HCT116 (cell line): ENCODE data around the gene FAH. TPM values are rescaled to one million over a fixed set of nuclear protein-coding genes. Genes with fewer than 3 reads are reported as not detected.

Experiments used
- ATAC-seq: fragments of 200-7000 bp; cut with Tn5 transposase; 2 replicates; pipeline ENCODE4 v1.9.1; 2020; ENCODE audit warnings: mild to moderate bottlenecking, moderate library complexity
- BruUV-seq: library from RNA; stranded (reverse); fragments of 400-500 nt; replicated peaks from 2 replicates; lab custom pipeline; 2021; lab: Mats Ljungman, UMichigan
- CTCF ChIA-PET: fragments of 300-600 bp; sonication (Branson Sonifier 250); formaldehyde crosslinking; loops from one replicate; lab custom pipeline; 2021; ENCODE audit warnings: antibody characterized with exemption; lab: Charles Lee
- POLR2A ChIA-PET: fragments of 300-600, 350-600 bp; sonication (Branson Sonifier 250); formaldehyde crosslinking; loops from one replicate; lab custom pipeline; 2021; ENCODE audit warnings: antibody characterized with exemption; lab: Charles Lee
- RAD21 ChIA-PET, 2 experiments: fragments of 300-600 bp; sonication (Branson Sonifier 250); formaldehyde crosslinking; loops; one replicate each; lab custom pipeline; 2023; ENCODE audit warnings: low total read pairs in 2 of 2; ENCODE audit not compliant: uncharacterized antibody in 2 of 2, unreplicated experiment in 2 of 2, low non-redundant PET in 1 of 2; lab: Charles Lee
- DNase-seq: peaks from one replicate; pipeline ENCODE4 v3.0.0-alpha.2; 2010; ENCODE audit warnings: low read depth, low spot score
- H2AFZ ChIP-seq: fragments of 200-600 bp; shearing (Covaris generic), sonication (generic); 2 replicates; pipeline ENCODE4 v1.6.1; 2017; ENCODE audit warnings: low read depth, mixed run types, mixed read lengths, antibody characterized with exemption, low read length; ENCODE audit not compliant: poor library complexity, severe bottlenecking
- H3K27ac ChIP-seq: 2 replicates; pipeline ENCODE4 v1.5.1; 2012; ENCODE audit warnings: low read depth, low read length
- H3K27me3 ChIP-seq: fragments of 200-600 bp; sonication (generic); 2 replicates; pipeline ENCODE4 v1.6.1; 2016; ENCODE audit warnings: mixed run types, low read length, mixed read lengths; ENCODE audit not compliant: insufficient read depth
- H3K36me3 ChIP-seq, 2 experiments: fragments of 200-500 bp in 1 of 2; fragments of 200-600 bp in 1 of 2; sonication (Bioruptor generic) in 1 of 2; sonication (generic) in 1 of 2; 2 replicates each; pipeline versions ENCODE4 v1.5.1 to v1.6.1; 2014 to 2016; ENCODE audit warnings: low read length in 2 of 2, inconsistent platforms in 1 of 2, mixed read lengths in 1 of 2, mixed run types in 1 of 2; ENCODE audit not compliant: insufficient read depth in 2 of 2, control insufficient read depth in 1 of 2
- H3K4me1 ChIP-seq, 2 experiments: fragments of 200-600 bp in 1 of 2; sonication (generic) in 1 of 2; 2 replicates each; pipeline versions ENCODE4 v1.5.1 to v1.6.1; 2012 to 2017; ENCODE audit warnings: low read length in 2 of 2, inconsistent platforms in 1 of 2, mild to moderate bottlenecking in 1 of 2, mixed read lengths in 1 of 2, mixed run types in 1 of 2, moderate library complexity in 1 of 2; ENCODE audit not compliant: insufficient read depth in 2 of 2, control insufficient read depth in 1 of 2
- H3K4me2 ChIP-seq: fragments of 200-600 bp; sonication (generic); 2 replicates; pipeline ENCODE4 v1.6.1; 2017; ENCODE audit warnings: mixed run types, low read length, mixed read lengths
- H3K4me3 ChIP-seq, 2 experiments: fragments of 200-600 bp in 1 of 2; sonication (generic) in 1 of 2; replicated peaks in 1 of 2; 2 replicates each; pipeline ENCODE4 v1.5.1; 2011 to 2016; ENCODE audit warnings: low read length in 2 of 2, control low read depth in 1 of 2, low read depth in 1 of 2, mild to moderate bottlenecking in 1 of 2, mixed read lengths in 1 of 2, mixed run types in 1 of 2
- H3K79me2 ChIP-seq: fragments of 200-600 bp; sonication (generic); 2 replicates; pipeline ENCODE4 v1.6.1; 2017; ENCODE audit warnings: mild to moderate bottlenecking, mixed run types, low read length, moderate library complexity, mixed read lengths; ENCODE audit not compliant: insufficient read depth
- H3K9ac ChIP-seq: fragments of 200-600 bp; sonication (generic); 2 replicates; pipeline ENCODE4 v1.6.1; 2016; ENCODE audit warnings: low read length, mixed read lengths
- H3K9me2 ChIP-seq: fragments of 200-600 bp; sonication (generic), shearing (Covaris generic); 2 replicates; pipeline ENCODE4 v1.6.1; 2017; ENCODE audit warnings: mixed run types, mild to moderate bottlenecking, moderate library complexity; ENCODE audit not compliant: insufficient read depth
- H3K9me3 ChIP-seq, 2 experiments: fragments of 200-500 bp in 1 of 2; fragments of 200-600 bp in 1 of 2; sonication (Bioruptor generic) in 1 of 2; sonication (generic) in 1 of 2; 2 replicates each; pipeline ENCODE4 v1.6.1; 2014 to 2017; ENCODE audit warnings: low read length in 2 of 2, mixed read lengths in 2 of 2, inconsistent platforms in 1 of 2, low read depth in 1 of 2, mild to moderate bottlenecking in 1 of 2, mixed run types in 1 of 2, moderate library complexity in 1 of 2; ENCODE audit not compliant: control insufficient read depth in 1 of 2, insufficient read depth in 1 of 2
- H4K20me1 ChIP-seq: fragments of 200-600 bp; sonication (generic), shearing (Covaris generic); 2 replicates; pipeline ENCODE4 v1.6.1; 2017; ENCODE audit warnings: mixed run types, mild to moderate bottlenecking, moderate library complexity; ENCODE audit not compliant: insufficient read depth
- CBX3 ChIP-seq: IDR thresholded peaks from 2 replicates; pipeline ENCODE4 v1.6.1; 2012; ENCODE audit warnings: low read depth
- CEBPB ChIP-seq: IDR thresholded peaks from 2 replicates; pipeline ENCODE4 v1.6.1; 2012; ENCODE audit warnings: low read depth
- ELF1 ChIP-seq: IDR thresholded peaks from 2 replicates; pipeline ENCODE4 v1.6.1; 2012; ENCODE audit warnings: low read depth, borderline replicate concordance
- EZH2 ChIP-seq: fragments of 200-600 bp; sonication (generic); IDR thresholded peaks from 2 replicates; pipeline ENCODE4 v1.6.1; 2017; ENCODE audit warnings: antibody characterized with exemption, mixed run types
- JUND ChIP-seq: IDR thresholded peaks from 2 replicates; pipeline ENCODE4 v1.6.1; 2012
- MAX ChIP-seq: IDR thresholded peaks from 2 replicates; pipeline ENCODE4 v1.6.1; 2012
- POLR2A ChIP-seq: IDR thresholded peaks from 2 replicates; pipeline ENCODE4 v1.7.0; 2011; ENCODE audit warnings: borderline replicate concordance; ENCODE audit not compliant: insufficient read depth, insufficient read length; ENCODE audit errors: extremely low read depth
- POLR2AphosphoS5 ChIP-seq: IDR thresholded peaks from 2 replicates; pipeline ENCODE4 v1.6.1; 2011; ENCODE audit warnings: mild to moderate bottlenecking, low read depth, low read length, moderate library complexity
- RAD21 ChIP-seq: IDR thresholded peaks from 2 replicates; pipeline ENCODE4 v1.6.1; 2012; ENCODE audit warnings: low read depth, mild to moderate bottlenecking
- SIN3A ChIP-seq: IDR thresholded peaks from 2 replicates; pipeline ENCODE4 v1.6.1; 2012; ENCODE audit warnings: low read depth
- SRF ChIP-seq: IDR thresholded peaks from 2 replicates; pipeline ENCODE4 v1.6.1; 2012; ENCODE audit warnings: low read depth
- TCF7L2 ChIP-seq: IDR thresholded peaks from 2 replicates; pipeline ENCODE4 v1.7.0; 2011; ENCODE audit warnings: borderline replicate concordance, inconsistent platforms; ENCODE audit not compliant: insufficient read depth, insufficient read length; ENCODE audit errors: extremely low read depth
- YY1 ChIP-seq: IDR thresholded peaks from 2 replicates; pipeline ENCODE4 v1.6.1; 2011; ENCODE audit warnings: low read length, low read depth, moderate library complexity, mild to moderate bottlenecking; ENCODE audit not compliant: insufficient replicate concordance; ENCODE audit errors: extremely low read depth
- ZFX ChIP-seq: fragments of 450-650 bp; IDR thresholded peaks from 2 replicates; pipeline ENCODE4 v1.6.1; 2017
- ZNF274 ChIP-seq: fragments of 200-500 bp; sonication (Bioruptor generic); IDR thresholded peaks from 2 replicates; pipeline ENCODE4 v1.6.1; 2014; ENCODE audit warnings: mild to moderate bottlenecking, low read depth, low read length, inconsistent platforms
- intact Hi-C: fragments of 100-400 bp; cut with micrococcal nuclease; formaldehyde crosslinking; loops from 2 replicates; pipeline ENCODE4 v1.10.0; 2022
- total RNA-seq: library from RNA; stranded (reverse); gene quantifications from one replicate; pipeline ENCODE4 v1.2.1, GENCODE V29; 2021; ENCODE audit not compliant: unreplicated experiment
- TF ChIP-seq, protein P1 (sequence below): IDR thresholded peaks from 2 replicates; pipeline ENCODE4 v1.6.1; 2012; ENCODE audit warnings: low read depth
- TF ChIP-seq, protein P2 (sequence below), 3 experiments: fragments of 200-600 bp in 1 of 3; sonication (generic) in 1 of 3; IDR thresholded peaks in 2 of 3; conservative IDR thresholded peaks in 1 of 3; 2 replicates each; pipeline ENCODE4 v1.5.1; 2012 to 2017; ENCODE audit warnings: low read depth in 2 of 3, low read length in 2 of 3, antibody characterized with exemption in 1 of 3, borderline replicate concordance in 1 of 3, control low read depth in 1 of 3, mild to moderate bottlenecking in 1 of 3, mixed read lengths in 1 of 3, mixed run types in 1 of 3, moderate library complexity in 1 of 3; ENCODE audit not compliant: insufficient read depth in 1 of 3
- TF ChIP-seq, protein P3 (sequence below): IDR thresholded peaks from 2 replicates; pipeline ENCODE4 v1.6.1; 2012

The FAH gene
- total RNA-seq, 1 experiment from 2014 or later: 20.0 TPM

GRCh38 chr15:80191198-80191597 lies 38.4 kb downstream of the FAH start:
- POLR2A ChIA-PET: no interaction called here

More at GRCh38 chr15:80191198-80191597, 38.4 kb downstream of the FAH start:
- H4K20me1 ChIP-seq: no peaks in the 10 kb centered on the region
- 0 out of 4 replicates have a peak, but pooled peaks cover 0 to 6% of the 10 kb centered on the region in 2 experiments for H3K4me1 ChIP-seq
- CTCF ChIA-PET: no interaction called here
- no peak overlapping the region for H3K9ac ChIP-seq
- RAD21 ChIA-PET: no interaction called here
- DNase-seq: no peak
- H3K79me2 ChIP-seq: no peaks in the 10 kb centered on the region
- H3K4me2 ChIP-seq: no peak overlapping the region
- no peaks in the 10 kb centered on the region for H3K27me3 ChIP-seq
- no peak overlapping the region for H3K27ac ChIP-seq
- peaks cover 0 to 2% of the 10 kb centered on the region in 2 experiments; a peak in 1 of 4 replicates for H3K36me3 ChIP-seq
- H3K9me2 ChIP-seq: no peaks in the 10 kb centered on the region
- TF ChIP-seq, protein P1, sequence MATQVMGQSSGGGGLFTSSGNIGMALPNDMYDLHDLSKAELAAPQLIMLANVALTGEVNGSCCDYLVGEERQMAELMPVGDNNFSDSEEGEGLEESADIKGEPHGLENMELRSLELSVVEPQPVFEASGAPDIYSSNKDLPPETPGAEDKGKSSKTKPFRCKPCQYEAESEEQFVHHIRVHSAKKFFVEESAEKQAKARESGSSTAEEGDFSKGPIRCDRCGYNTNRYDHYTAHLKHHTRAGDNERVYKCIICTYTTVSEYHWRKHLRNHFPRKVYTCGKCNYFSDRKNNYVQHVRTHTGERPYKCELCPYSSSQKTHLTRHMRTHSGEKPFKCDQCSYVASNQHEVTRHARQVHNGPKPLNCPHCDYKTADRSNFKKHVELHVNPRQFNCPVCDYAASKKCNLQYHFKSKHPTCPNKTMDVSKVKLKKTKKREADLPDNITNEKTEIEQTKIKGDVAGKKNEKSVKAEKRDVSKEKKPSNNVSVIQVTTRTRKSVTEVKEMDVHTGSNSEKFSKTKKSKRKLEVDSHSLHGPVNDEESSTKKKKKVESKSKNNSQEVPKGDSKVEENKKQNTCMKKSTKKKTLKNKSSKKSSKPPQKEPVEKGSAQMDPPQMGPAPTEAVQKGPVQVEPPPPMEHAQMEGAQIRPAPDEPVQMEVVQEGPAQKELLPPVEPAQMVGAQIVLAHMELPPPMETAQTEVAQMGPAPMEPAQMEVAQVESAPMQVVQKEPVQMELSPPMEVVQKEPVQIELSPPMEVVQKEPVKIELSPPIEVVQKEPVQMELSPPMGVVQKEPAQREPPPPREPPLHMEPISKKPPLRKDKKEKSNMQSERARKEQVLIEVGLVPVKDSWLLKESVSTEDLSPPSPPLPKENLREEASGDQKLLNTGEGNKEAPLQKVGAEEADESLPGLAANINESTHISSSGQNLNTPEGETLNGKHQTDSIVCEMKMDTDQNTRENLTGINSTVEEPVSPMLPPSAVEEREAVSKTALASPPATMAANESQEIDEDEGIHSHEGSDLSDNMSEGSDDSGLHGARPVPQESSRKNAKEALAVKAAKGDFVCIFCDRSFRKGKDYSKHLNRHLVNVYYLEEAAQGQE: no peak
- TF ChIP-seq POLR2AphosphoS5 (no peak), MAX (no peak), SRF (no peak), ZNF274 (no peak), CEBPB (no peak), POLR2A (no peak), TCF7L2 (no peak), ELF1 (no peak), SIN3A (no peak), ZFX (no peak), CBX3 (no peak), JUND (no peak), RAD21 (no peak), YY1 (no peak), EZH2 (no peak)
- TF ChIP-seq, protein P2, sequence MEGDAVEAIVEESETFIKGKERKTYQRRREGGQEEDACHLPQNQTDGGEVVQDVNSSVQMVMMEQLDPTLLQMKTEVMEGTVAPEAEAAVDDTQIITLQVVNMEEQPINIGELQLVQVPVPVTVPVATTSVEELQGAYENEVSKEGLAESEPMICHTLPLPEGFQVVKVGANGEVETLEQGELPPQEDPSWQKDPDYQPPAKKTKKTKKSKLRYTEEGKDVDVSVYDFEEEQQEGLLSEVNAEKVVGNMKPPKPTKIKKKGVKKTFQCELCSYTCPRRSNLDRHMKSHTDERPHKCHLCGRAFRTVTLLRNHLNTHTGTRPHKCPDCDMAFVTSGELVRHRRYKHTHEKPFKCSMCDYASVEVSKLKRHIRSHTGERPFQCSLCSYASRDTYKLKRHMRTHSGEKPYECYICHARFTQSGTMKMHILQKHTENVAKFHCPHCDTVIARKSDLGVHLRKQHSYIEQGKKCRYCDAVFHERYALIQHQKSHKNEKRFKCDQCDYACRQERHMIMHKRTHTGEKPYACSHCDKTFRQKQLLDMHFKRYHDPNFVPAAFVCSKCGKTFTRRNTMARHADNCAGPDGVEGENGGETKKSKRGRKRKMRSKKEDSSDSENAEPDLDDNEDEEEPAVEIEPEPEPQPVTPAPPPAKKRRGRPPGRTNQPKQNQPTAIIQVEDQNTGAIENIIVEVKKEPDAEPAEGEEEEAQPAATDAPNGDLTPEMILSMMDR (IDR thresholded peaks at IDR 0.05 in 2 of 3, conservative IDR thresholded peaks at IDR 0.05 in 1 of 3; ENCODE audit: borderline replicate concordance in 1 of 3, insufficient read depth in 1 of 3, low read depth in 2 of 3, low read length in 2 of 3): no peak
- TF ChIP-seq, protein P3, sequence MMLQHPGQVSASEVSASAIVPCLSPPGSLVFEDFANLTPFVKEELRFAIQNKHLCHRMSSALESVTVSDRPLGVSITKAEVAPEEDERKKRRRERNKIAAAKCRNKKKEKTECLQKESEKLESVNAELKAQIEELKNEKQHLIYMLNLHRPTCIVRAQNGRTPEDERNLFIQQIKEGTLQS: no peak
- TF ChIP-seq, all 23 proteins: peak for 0
- Histone ChIP-seq H2AFZ (no peak overlapping the region), H3K4me3 (no peak overlapping the region), H3K9me3 (no peaks in the 10 kb centered on the region)
- no TSS peak for BruUV-seq
- no peak for ATAC-seq
- intact Hi-C loops: no loop called here
